Measurements from ENCODE around the gene FGR. TPM values are rescaled to one million over a fixed set of nuclear protein-coding genes. Genes with fewer than 3 reads are reported as not detected.
"Not testable (repeated sequence)": the region's sequence is repeated elsewhere in the genome, so short reads cannot be mapped to it uniquely, and the experiment has no call there.

FGR gene
- total and polyA plus RNA-seq, 5 experiments from 2014 or later = 1.8 to 69.5 (median 2.3) TPM

GRCh38 chr1:27644369-27645070 is 9.5 kb upstream of the FGR start:
- H3K36me3 Mint-ChIP-seq = no peaks in the 10 kb centered on the region
- DNase-seq = no peak
- POLR2A ChIA-PET = interaction anchor here (0.6 to 5.0 kb wide), 10 partner anchors 10 to 36 kb away, joined by 3 to 65 read pairs (median 4); no protein-coding TSS in a partner anchor
- H3K9me3 Mint-ChIP-seq = no peaks in the 10 kb centered on the region
- H3K27me3 Mint-ChIP-seq = no peaks in the 10 kb centered on the region
- no peak for ATAC-seq
- peak overlapping the region; percentile 25 to 89 (median 73) for H3K27ac Mint-ChIP-seq
- no peak overlapping the region for H3K4me3 Mint-ChIP-seq
- peaks cover 14 to 30% (median 20%) of the 10 kb centered on the region in 4 donors for H3K4me1 Mint-ChIP-seq

DNA sequence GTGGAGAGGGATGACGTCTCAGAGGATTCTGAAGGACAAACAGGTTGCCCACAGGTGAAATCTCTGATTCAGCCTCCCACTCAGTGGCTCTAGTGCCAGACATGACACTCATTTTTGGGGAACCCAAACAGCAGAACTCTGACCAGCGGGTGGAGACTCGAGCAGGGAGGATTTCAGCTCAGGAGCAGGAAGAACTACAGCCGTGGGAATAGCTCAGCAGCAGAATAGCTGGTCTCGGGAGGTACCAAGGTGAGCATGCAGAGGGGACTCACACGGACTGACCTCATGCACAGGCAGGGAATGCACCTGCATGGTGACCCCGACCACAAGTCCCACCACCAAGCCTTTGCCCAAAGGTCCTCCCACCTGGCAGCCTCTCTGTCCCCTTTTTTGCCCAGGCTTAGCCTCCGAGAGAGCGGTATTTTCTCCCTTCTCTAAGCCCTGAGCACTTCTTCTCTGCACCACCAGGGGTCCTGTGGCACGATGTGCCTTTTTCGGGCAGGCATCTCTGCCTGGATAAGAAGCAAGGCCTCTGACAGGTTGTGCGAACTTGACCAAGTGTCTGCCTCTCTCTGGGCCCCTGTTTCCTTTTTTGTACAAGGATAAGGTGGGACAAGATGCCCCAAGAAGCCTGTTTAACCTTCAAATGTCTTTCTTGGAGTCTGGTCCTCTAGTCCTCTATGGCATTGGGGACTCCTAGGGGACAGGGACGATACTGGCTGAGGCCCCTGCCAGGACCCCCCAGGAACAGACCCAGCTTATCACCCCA is 8.8 kb upstream of the FGR start:
- DNase-seq (peak; percentile 51 to 87 (median 68)), ATAC-seq (peak; percentile 99 to 100)
- Mint-ChIP-seq H3K4me1 (peaks cover 14 to 30% (median 23%) of the 10 kb centered on the region in 4 donors), H3K36me3 (no peaks in the 10 kb centered on the region), H3K27me3 (no peaks in the 10 kb centered on the region), H3K4me3 (peak overlapping the region in 2 of 10 donors; percentile 8 to 27), H3K27ac (peak overlapping the region; percentile 25 to 89 (median 74)), H3K9me3 (no peaks in the 10 kb centered on the region)
- POLR2A ChIA-PET = interaction anchor here (0.6 to 5.0 kb wide), 9 partner anchors 11 to 36 kb away, joined by 3 to 65 read pairs (median 3); no protein-coding TSS in a partner anchor

- not testable (repeated sequence) for H3K36me3 Mint-ChIP-seq, H3K9me3 Mint-ChIP-seq, H3K4me3 Mint-ChIP-seq, H3K27me3 Mint-ChIP-seq, H3K27ac Mint-ChIP-seq, ATAC-seq, DNase-seq
- POLR2A ChIA-PET = interaction anchor here (0.6 to 1.5 kb wide), 3 partner anchors 10 to 64 kb away, joined by 3 to 5 read pairs (median 4); no protein-coding TSS in a partner anchor
- peaks cover 17 to 50% (median 39%) of the 10 kb centered on the region in 4 donors for H3K4me1 Mint-ChIP-seq
These were observed 5.5 kb upstream of the FGR start for GRCh38 chr1:27640514-27640913.

- Mint-ChIP-seq H3K4me3 (no peak overlapping the region), H3K4me1 (peaks cover 16 to 53% (median 41%) of the 10 kb centered on the region in 4 donors), H3K27me3 (no peaks in the 10 kb centered on the region), H3K9me3 (no peaks in the 10 kb centered on the region), H3K36me3 (no peaks in the 10 kb centered on the region), H3K27ac (peak overlapping the region in 3 of 10 donors; percentile 8 to 66 (median 51))
- POLR2A ChIA-PET = interaction anchor here (0.6 to 1.5 kb wide), 6 partner anchors 8 to 242 kb away, joined by 3 to 7 read pairs (median 4); no protein-coding TSS in a partner anchor
- ATAC-seq = no peak
- no peak for DNase-seq
These were observed 3.8 kb upstream of the FGR start for GRCh38 chr1:27638805-27639204.

GRCh38 chr1:27638047-27638734 is 3.2 kb upstream of the FGR start:
- H3K4me1 Mint-ChIP-seq = peaks cover 16 to 53% (median 41%) of the 10 kb centered on the region in 4 donors
- no peaks in the 10 kb centered on the region for H3K27me3 Mint-ChIP-seq
- peak overlapping the region in 1 of 10 donors; percentile 10 for H3K4me3 Mint-ChIP-seq
- H3K36me3 Mint-ChIP-seq = no peaks in the 10 kb centered on the region
- DNase-seq (no peak), ATAC-seq (no peak)
- H3K27ac Mint-ChIP-seq = peak overlapping the region; percentile 2 to 66 (median 48)
- POLR2A ChIA-PET = interaction anchor here (0.6 to 1.1 kb wide), 5 partner anchors 11 to 241 kb away, joined by 3 to 7 read pairs (median 4); no protein-coding TSS in a partner anchor
- no peaks in the 10 kb centered on the region for H3K9me3 Mint-ChIP-seq

GRCh38 chr1:27635396-27636142 is 584 bp upstream of the FGR start:
- DNase-seq (no peak), ATAC-seq (no peak)
- H3K27me3 Mint-ChIP-seq = no peaks in the 10 kb centered on the region
- H3K36me3 Mint-ChIP-seq = no peaks in the 10 kb centered on the region
- H3K9me3 Mint-ChIP-seq = no peaks in the 10 kb centered on the region
- peak overlapping the region in 8 of 10 donors; percentile 33 to 82 (median 56) for H3K4me3 Mint-ChIP-seq
- peak overlapping the region in 6 of 10 donors; percentile 24 to 81 (median 71) for H3K27ac Mint-ChIP-seq
- peaks cover 33 to 77% (median 67%) of the 10 kb centered on the region in 4 donors for H3K4me1 Mint-ChIP-seq
- POLR2A ChIA-PET = interaction anchor here (0.6 to 1.2 kb wide), 3 partner anchors 11 to 25 kb away, joined by 3 to 5 read pairs (median 3); no protein-coding TSS in a partner anchor

DNA sequence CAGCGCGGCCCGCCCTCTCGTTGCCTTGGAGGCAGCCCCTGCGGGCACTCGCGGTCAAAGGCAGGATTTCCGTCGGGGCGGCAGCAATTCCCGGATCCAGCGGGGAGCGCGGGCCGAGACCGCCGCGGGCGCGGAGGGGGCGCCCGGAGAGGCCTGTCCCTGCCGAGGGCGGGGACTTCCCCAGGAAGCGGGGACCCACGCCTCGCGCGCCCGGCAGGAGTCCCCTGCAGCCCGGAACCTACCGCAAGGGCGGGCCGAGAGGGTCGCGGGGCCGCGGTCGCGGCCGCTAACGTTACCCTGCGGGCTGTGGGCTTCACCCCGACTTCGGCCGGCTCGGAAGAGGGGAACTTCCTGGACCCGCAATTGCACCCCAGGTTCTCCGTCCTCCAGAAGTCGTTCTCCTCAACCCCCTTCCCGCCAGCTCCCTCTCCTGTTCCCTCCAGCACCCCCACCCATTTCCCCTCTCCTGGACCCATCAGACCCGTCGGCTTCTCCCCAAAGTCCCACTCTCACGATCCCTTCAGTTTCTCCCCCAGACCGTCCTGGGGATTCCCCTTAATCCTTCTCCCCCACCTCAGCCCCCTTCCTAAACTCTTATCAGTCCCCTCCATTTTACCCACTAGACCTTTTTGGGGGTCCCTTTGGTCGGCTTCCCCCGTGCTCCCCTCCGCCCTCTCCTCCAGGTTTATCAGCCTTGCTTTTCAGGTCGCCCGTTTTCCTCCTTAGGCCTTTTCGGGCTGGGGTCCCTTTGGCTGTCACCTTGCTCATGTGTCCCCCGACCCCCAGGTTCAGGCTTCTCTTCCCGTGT is 604 bp downstream of the FGR start:
- DNase-seq = peak in 6 of 10 donors; percentile 36 to 47 (median 42)
- ATAC-seq = peak; percentile 49 to 56
- no peaks in the 10 kb centered on the region for H3K36me3 Mint-ChIP-seq
- peak overlapping the region; percentile 56 to 82 (median 72) for H3K4me3 Mint-ChIP-seq
- POLR2A ChIA-PET = interaction anchor here (1.2 kb wide), 1 partner anchor 21 kb away, joined by 3 read pairs; no protein-coding TSS in a partner anchor
- peak overlapping the region; percentile 22 to 84 (median 70) for H3K27ac Mint-ChIP-seq
- peaks cover 33 to 83% (median 73%) of the 10 kb centered on the region in 4 donors for H3K4me1 Mint-ChIP-seq
- H3K27me3 Mint-ChIP-seq = no peaks in the 10 kb centered on the region
- no peaks in the 10 kb centered on the region for H3K9me3 Mint-ChIP-seq

GRCh38 chr1:27633640-27634176 is 1.3 kb downstream of the FGR start:
- DNase-seq = no peak
- POLR2A ChIA-PET = interaction anchor here (1.1 to 3.2 kb wide), 2 partner anchors 10 to 28 kb away, joined by 3 to 17 read pairs; no protein-coding TSS in a partner anchor
- H3K9me3 Mint-ChIP-seq = no peaks in the 10 kb centered on the region
- no peak for ATAC-seq
- H3K27me3 Mint-ChIP-seq = no peaks in the 10 kb centered on the region
- H3K36me3 Mint-ChIP-seq = no peaks in the 10 kb centered on the region
- H3K4me3 Mint-ChIP-seq = peak overlapping the region; percentile 64 to 85 (median 74)
- peaks cover 40 to 85% (median 78%) of the 10 kb centered on the region in 4 donors for H3K4me1 Mint-ChIP-seq
- H3K27ac Mint-ChIP-seq = peak overlapping the region; percentile 72 to 92 (median 85)

GRCh38 chr1:27633298-27633610 is 1.7 kb downstream of the FGR start:
- peaks cover 41 to 85% (median 79%) of the 10 kb centered on the region in 4 donors for H3K4me1 Mint-ChIP-seq
- POLR2A ChIA-PET = interaction anchor here (1.1 to 3.2 kb wide), 2 partner anchors 10 to 29 kb away, joined by 3 to 17 read pairs; no protein-coding TSS in a partner anchor
- H3K36me3 Mint-ChIP-seq = no peaks in the 10 kb centered on the region
- no peaks in the 10 kb centered on the region for H3K27me3 Mint-ChIP-seq
- ATAC-seq = no peak
- no peak for DNase-seq
- H3K27ac Mint-ChIP-seq = peak overlapping the region; percentile 80 to 92 (median 86)
- peak overlapping the region; percentile 64 to 85 (median 76) for H3K4me3 Mint-ChIP-seq
- no peaks in the 10 kb centered on the region for H3K9me3 Mint-ChIP-seq

- H3K36me3 Mint-ChIP-seq = no peaks in the 10 kb centered on the region
- peak overlapping the region; percentile 57 to 85 (median 76) for H3K4me3 Mint-ChIP-seq
These were observed 2.3 kb downstream of the FGR start for GRCh38 chr1:27632387-27633297.

More at GRCh38 chr1:27632387-27633297, 2.3 kb downstream of the FGR start:
- POLR2A ChIA-PET = interaction anchor here (0.6 to 5.0 kb wide), 6 partner anchors 11 to 151 kb away, joined by 3 to 25 read pairs (median 4); no protein-coding TSS in a partner anchor
- Mint-ChIP-seq H3K27me3 (no peaks in the 10 kb centered on the region), H3K27ac (peak overlapping the region; percentile 23 to 92 (median 85)), H3K4me1 (peaks cover 41 to 81% (median 75%) of the 10 kb centered on the region in 4 donors), H3K9me3 (no peaks in the 10 kb centered on the region)
- DNase-seq (no peak), ATAC-seq (peak; percentile 45 to 66)

Measured in naive thymus-derived CD8-positive, alpha-beta T cell (primary cell).